Activated gamma-delta T cell treated with anti-CD3 and anti-CD28 coated beads, Interleukin-2, amount 50 U/mL, for 16 hours (primary cell): ENCODE data around the gene ASF1A.

Experiments
- DNase-seq: peaks from one replicate; pipeline ENCODE4 v3.0.0-alpha.2; 2020; ENCODE audit warnings: low read depth

Gene ASF1A

DNA sequence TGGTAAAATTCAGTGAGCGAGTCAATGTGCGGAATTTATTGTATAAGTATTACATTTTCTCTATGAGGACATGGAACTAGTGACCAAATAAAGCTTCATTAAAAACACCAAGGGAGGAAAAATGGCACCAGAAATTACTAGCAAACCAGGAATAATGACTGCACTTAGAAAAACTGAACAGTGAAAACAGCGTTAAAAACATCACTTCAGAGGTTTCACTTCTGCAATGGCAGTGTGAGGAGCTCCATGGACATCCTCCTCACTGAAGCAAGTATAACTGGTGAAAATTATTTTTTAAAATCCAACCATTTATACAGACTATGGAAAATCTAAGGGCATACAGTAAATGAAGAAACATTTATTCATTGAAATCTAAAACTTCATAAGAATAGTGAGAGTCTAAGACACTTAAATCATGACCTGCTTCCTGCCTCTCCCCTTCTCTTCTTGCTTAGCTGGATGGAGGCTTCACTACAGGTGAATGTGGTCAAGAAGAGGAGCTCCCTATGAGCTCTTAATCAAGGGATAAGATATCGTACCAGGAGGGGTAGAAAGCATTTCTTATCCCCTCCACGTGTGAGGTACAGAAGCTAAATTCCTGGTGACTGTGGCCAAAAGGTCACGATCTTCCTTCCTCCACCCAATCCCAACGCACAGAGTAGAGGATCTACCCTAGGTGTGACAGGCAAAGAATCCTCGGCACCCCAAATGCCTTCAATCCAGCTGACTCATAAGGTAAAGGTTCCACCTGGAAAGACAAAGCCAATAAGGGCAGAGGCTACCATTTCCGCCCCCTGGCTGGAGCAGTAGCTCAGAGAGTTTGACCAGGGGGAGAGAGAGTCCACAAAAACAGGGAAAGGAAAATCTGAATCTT is 12.3 kb upstream of the ASF1A start:
- DNase-seq, result no peak

GRCh38 chr6:118882314-118882905 is 11.5 kb upstream of the ASF1A start:
- DNase-seq, result no peak

DNA sequence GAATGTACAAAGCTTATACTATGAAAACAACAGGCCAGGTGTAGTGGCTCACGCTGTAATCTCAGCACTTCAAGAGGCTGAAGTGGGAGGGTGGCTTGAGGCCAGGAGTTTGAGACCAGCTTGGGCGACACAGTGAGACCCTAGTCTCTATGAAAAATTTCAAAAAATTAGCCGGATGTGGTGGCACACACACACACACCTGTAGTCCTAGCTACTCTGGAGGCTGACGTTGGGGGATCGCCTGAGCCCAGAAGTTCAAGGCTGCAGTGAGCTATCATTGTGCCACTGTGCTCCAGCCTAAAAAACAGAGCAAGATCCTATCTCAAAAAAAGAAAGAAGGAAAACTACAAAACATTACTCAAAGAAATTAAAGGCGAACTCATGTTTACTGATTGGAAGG is 7.3 kb upstream of the ASF1A start:
- DNase-seq, result no peak

GRCh38 chr6:118889163-118889562 is 4.8 kb upstream of the ASF1A start:
- DNase-seq, result no peak

DNA sequence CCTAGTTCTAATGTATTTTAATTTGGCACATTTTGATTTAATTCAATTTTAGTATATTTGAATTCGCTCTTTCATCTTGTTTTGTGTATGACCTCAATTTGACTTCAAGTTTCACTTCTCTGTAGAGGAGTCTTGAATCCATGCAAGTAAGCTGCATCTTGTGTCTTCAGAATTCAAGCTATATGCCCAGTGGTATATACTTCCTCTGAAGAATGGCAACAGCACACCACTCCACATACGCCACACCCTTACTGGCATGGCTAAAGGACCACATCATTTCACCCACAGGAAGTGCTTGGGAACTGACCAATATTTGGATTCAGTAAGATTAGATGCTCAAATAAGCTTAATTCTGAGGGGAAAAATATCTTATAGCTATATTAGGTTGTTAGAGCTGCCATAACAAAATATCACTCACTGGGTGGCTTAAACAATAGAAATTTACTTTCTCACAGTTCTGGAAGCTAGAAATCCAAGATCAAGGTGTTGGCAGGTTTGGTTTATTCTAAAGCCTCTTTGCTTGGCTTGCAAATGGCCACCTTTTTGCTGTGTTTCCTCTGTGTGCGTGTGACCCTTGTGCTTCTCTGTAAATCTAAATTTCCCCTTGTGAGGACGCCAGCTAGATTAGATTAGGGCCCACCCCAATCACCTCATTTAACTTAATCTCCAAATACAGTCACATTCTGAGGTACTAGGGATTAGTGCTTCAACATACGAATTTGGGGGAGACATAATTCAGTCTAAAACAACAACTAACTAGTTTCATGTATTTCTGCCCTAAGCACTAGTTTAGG is 2.8 kb upstream of the ASF1A start:
- no peak for DNase-seq

GRCh38 chr6:118892355-118892991 is 1.5 kb upstream of the ASF1A start:
- DNase-seq, result no peak

GRCh38 chr6:118893064-118893806 is 717 bp upstream of the ASF1A start:
- DNase-seq, result peak; percentile 27

- peak; percentile 43 for DNase-seq
Measured at GRCh38 chr6:118894425-118895260, 691 bp downstream of the ASF1A start.

DNA sequence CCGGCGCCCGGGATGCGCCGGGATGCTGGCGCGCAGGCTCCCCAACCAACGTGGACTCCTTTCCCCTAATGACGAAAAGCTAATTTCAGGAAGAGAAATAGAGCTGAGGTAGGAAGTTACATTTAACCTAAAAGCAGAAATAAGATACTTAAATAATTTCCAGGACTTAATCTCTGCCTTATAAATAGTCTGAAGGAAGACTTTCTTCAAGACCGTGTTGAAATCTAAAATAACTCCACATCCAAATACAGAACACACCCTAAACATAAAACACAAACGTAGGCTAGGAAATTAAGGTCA is 1.3 kb downstream of the ASF1A start:
- no peak for DNase-seq

DNA sequence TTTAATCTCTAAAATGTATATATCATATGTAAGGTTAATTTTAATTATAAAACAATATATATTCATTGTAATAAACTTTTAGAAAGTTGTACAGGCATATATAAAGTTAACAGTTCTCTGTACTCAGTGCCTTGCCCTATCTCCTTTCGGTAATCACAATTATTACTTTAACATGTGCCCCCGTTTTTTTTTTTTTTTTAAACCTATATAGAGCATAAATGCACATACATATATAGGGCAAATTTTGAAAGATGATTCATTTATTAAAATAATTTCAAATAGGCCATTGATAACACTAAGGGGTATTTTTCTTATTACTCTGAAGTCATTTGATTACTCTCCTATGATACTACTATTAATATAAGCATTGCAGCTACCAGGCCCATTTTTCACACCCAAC is 1.9 kb downstream of the ASF1A start:
- DNase-seq, result no peak

- DNase-seq, result no peak
Measured at GRCh38 chr6:118896339-118897136, 2.6 kb downstream of the ASF1A start.

DNA sequence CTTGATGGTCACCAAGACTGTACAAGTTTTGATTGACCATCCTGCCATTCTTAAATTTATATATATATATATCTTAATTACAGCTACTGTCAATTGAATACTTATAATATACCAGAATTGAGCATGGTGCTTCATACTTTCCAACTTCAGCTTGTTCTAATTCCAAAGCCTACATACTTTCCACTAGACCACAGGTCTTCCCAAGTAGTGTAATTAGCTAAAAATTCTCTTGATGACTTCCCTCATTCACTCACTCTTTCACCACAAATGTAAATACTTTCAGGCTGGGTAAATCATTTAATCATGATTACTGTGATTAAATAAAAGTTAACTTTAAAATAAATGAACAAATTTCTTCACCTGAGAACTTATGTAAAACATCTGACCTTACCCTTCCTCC is 3.4 kb downstream of the ASF1A start:
- DNase-seq, result no peak

GRCh38 chr6:118899948-118900347 is 6.0 kb downstream of the ASF1A start:
- DNase-seq, result no peak

- no peak for DNase-seq
Measured at GRCh38 chr6:118902726-118903125, 8.8 kb downstream of the ASF1A start.

- DNase-seq, result no peak
Measured at GRCh38 chr6:118903138-118903537, 9.2 kb downstream of the ASF1A start.

GRCh38 chr6:118903691-118904090 is 9.7 kb downstream of the ASF1A start:
- DNase-seq, result no peak

- no peak for DNase-seq
Measured at GRCh38 chr6:118905084-118905483, 11.1 kb downstream of the ASF1A start.

DNA sequence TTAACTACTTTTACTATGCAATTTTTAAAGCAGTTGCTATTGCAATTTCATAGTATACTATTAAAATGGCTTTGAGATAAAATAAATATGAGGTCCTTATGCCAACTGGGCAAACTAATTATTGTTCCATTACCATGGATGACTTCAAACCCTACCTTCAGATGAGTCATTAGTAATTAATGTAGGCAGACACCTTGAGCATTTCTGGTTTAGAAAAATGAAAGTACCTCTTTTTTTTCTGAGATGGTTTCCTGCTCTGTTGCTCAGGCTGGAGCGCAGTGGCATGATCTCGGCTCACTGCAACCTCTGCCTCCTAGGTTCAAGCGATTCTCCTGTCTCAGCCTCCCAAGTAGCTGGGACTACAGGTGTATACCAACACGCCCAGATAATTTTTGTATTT is 11.9 kb downstream of the ASF1A start:
- no peak for DNase-seq

DNA sequence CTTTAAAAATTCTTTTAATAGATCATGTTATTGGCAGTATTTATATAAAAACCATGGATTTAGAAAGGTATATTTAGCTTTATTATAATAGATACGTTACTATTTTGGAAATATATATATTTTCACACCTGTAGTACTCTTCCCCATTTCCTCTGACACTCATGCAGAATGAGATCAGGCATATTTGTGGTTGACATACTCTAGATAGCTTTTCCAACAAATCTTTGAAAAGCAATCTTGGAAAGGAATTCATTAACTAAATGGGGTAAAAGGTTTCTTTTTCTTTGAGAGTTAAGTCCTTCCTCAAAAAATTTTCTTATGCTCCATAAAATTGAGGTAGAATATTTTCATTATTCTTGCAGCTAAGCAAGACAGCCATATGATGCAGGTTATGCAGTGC is 14.5 kb downstream of the ASF1A start:
- no peak for DNase-seq

- no peak for DNase-seq
Measured at GRCh38 chr6:118912646-118913045, 18.7 kb downstream of the ASF1A start.
